GM21717 (cell line): ENCODE data around the gene MUC5AC.

Experiments
- ATAC-seq: cut with Tn5 transposase; IDR thresholded peaks from one replicate; pipeline ENCODE4 v1.9.1; 2021; ENCODE audit warnings: mild to moderate bottlenecking, moderate library complexity; ENCODE audit not compliant: unreplicated experiment

MUC5AC gene

DNA sequence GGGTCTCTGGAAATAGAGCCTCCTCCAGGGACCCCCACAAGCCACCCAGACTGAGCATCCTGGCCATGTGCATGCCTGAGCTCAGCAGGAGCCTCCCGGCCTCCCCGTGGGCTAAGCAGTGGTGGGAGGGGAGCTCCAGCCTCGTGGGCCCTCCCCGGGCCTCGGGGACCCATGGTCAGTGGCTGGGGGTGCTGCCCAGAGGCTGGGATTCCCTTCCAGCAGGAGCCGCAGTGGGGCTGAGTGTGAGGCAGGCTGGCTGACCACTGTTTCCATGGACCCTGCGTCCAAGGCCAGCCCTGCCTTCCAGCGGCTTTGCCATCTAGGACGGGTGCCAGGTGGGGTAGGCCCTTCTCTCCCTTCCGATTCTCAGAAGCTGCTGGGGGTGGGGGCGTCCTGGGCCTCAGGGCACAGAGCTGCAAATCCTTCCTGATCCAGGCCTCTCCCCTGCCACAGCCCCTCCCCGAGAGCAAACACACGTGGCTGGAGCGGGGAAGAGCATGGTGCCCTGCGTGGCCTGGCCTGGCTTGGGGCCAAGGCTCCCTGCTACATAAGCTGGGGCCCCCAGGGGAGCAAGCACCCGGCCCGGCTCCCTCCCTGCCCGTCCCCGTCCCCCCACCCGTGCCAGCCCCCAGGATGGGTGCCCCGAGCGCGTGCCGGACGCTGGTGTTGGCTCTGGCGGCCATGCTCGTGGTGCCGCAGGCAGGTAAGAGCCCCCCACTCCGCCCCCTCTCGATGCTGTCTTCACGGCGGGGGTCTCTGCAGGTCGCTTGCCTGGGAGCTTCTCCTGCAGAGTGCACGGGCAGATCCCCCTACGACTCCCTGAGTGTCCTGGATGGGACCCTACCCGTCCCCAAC, 65.0 kb downstream of the MUC5AC start, which contains the start of gene MUC5B:
TSS of gene MUC5B (plus strand) at position 576 of the 855 bp plus-strand sequence. CDS start at position 634, 58 bp downstream.
- no peak for ATAC-seq

DNA sequence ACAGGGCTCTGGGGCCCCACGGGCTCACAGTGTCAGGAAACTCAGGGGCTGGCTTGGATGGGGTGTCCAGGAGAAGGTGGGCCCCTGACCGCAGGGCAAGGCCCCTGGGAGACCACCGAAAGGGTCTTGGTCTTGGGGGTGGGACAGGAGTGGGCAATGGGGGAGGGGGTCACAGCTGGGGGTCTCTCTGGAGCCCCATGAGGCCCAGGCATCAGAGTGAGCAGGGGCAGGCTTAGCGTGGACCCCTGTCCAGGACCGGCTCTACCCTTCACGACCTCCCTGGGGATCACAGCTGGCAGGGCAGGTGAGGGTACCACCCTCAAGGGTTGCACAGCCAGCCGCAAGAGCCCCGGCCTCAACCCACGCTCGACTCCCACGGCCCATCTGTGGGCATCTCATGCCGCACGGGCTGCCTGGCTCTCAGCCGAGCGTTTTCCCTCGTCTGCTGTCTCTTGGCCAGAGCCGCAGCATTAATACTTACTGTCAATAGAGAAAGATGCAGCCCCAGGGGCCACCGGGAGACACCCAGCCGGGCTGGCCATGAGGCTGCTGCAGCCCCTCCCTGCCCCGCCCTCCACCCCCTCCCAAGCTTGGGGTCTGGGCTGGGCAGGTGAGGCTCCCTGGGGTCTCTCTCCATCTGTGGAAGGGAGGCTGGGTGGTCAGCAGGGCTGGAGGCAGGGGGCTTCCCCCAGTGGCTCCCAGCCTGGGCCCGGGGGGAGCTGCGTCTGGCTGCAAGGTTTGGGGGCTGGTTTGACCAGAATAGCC, 65.8 kb downstream of the MUC5AC start:
- no peak for ATAC-seq

DNA sequence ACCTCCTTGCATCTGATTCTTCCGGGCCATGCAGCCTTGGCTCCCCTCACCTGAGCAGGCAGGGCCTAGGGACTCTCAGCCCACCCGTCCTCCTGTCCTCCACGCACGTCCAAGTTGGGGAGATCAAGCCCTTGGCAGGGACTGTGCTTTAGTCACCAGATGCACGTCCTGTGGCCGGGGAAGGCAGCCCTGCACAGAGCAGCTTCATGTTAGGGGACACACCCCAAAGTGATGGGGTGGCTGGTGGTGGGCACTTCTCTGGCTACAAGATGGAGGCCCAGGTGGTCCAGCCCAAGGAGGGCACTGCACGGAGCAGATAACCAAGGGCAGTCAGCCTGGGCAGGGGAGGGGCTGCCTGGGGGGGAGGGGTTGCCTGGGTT, 66.3 kb downstream of the MUC5AC start:
- no peak for ATAC-seq

DNA sequence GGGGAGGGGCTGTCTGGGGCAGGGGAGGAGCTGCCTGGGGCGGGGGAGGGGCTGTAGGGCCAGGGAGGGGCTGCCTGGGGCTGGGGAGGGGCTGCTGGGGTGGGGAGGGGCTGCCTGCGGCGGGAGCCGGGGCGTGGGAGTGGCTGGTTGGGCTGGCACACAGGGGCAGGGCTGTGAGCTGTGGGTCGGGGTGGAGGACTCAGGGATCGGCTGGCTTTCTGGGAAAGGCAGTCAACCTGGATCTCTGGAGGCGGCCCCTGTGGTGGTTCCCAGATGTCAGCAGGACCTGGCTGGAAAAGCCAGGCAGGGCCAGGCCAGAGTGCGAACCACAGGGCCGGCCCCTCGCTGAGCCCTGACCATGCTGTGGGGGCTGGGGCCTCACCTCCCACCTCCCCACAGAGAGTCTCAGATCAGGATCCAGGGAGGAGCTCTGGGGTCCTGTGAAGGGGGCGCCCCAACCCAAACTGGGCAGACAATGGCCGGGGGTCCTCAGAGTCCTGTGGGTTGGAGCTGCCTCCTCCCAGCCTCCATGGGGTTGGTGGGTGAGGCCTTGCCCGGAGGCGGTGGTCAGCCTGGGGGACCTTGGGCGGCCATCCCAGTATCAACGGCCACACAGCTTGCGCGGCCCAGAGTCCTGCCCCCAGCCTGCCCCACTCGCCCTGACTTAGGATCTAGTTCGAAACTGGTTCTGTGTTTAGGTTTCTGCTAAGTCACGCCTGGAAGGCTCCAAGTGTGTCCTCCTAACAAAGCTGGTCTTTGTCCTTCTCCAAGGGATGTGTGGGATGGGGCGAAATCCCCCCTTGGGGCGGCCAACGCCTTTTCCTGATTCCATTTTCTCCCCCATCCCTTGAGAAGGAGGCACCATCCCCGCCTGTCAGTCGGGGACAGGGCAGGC, 67.0 kb downstream of the MUC5AC start:
- no peak for ATAC-seq

DNA sequence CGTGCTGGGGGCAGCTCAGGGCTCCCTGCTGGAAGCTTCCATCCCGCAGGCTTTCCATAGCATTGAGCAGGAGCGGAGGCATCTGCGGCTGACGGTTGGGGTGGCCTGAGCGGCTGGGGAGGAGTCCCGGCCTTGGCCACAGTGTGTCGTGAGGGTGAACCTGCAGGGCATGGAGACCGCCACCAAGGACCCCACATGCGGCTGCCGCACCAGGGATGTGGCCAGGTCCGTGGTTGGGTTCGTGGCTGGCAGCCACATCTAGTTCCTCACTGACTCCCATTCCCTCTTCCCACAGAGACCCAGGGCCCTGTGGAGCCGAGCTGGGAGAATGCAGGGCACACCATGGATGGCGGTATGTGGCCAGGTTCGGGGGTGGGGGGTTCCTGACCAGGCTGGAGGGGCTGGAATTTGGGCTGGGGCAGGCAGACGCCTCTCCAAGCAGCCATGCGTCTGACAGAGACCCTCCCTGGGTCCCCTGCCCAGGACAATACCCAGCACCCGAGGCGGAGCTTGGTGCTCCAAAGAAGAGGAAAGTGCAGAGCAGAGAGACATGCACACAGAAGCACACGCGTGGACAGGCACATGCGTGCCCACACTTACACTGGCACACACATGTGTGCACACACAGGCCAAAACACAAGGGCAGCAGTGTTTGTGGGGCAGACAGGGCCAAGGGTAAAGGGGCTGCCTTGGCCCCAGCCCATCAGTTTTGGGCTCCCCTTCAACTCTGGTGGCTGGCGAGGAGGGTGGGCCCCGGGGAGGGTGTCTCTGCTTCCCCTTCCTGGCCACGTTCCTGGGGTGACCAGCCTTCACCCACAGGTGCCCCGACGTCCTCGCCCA, 67.9 kb downstream of the MUC5AC start:
- no peak for ATAC-seq

- ATAC-seq, result no peak
Observed at GRCh38 chr11:1226226-1226985, 68.7 kb downstream of the MUC5AC start.

- no peak for ATAC-seq
Observed at GRCh38 chr11:1226986-1227550, 69.3 kb downstream of the MUC5AC start.

GRCh38 chr11:1227551-1228100, 69.9 kb downstream of the MUC5AC start:
- no peak for ATAC-seq

DNA sequence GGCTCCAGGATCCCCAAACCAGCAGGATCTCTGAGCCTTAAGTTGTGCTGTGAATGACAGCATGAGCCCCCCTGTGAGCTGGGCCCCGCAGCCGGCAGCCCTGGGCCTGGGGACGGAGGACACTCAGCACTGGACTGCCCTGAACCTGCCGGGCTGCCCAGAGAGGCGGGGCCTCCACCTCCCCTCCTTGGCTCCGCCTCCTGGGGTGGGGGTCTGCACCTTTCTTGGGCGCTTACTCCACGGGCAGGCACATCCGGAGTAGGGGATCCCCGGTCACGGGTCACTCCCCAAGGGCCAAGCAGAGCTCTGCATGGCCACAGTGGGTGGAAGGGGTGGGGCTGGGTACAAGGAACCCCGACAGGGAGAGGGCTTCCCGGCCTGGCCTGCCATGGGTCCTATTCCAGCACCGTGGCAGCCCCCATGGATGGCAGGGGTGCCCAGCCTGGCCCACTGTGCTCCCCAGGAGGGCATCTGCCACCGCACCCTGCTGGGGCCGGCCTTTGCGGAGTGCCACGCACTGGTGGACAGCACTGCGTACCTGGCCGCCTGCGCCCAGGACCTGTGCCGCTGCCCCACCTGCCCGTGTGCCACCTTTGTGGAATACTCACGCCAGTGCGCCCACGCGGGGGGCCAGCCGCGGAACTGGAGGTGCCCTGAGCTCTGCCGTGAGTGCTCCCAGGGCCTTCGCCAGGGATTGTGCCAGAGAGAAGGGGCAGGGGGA, 70.5 kb downstream of the MUC5AC start:
- no peak for ATAC-seq

DNA sequence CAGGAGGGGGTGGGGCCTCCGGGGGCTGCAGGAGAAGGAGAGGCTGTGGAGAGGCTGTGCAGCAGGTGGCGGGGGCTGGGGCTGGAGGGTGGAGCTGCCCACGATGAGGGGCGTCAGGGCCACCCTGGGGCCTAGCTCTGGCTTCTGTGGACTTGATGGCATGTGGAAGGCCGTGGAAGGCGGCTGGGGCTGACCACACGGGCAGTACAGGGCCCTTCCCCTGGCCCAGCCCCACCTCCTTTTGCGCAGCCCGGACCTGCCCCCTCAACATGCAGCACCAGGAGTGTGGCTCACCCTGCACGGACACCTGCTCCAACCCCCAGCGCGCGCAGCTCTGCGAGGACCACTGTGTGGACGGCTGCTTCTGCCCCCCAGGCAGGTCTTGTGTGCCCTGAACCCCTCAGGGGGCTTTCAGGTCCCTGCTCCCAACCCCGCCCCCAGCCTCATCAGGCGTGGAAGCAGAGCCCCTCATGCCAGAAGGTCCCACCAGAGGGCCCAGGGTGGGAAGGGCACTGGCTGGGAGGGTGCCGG, 71.2 kb downstream of the MUC5AC start:
- no peak for ATAC-seq

GRCh38 chr11:1229471-1230120, 71.8 kb downstream of the MUC5AC start:
- no peak for ATAC-seq

GRCh38 chr11:1230121-1230455, 72.3 kb downstream of the MUC5AC start:
- ATAC-seq, result no peak

- no peak for ATAC-seq
Observed at GRCh38 chr11:1230456-1231395, 73.0 kb downstream of the MUC5AC start.

- ATAC-seq, result no peak
Observed at GRCh38 chr11:1231396-1232020, 73.8 kb downstream of the MUC5AC start.

DNA sequence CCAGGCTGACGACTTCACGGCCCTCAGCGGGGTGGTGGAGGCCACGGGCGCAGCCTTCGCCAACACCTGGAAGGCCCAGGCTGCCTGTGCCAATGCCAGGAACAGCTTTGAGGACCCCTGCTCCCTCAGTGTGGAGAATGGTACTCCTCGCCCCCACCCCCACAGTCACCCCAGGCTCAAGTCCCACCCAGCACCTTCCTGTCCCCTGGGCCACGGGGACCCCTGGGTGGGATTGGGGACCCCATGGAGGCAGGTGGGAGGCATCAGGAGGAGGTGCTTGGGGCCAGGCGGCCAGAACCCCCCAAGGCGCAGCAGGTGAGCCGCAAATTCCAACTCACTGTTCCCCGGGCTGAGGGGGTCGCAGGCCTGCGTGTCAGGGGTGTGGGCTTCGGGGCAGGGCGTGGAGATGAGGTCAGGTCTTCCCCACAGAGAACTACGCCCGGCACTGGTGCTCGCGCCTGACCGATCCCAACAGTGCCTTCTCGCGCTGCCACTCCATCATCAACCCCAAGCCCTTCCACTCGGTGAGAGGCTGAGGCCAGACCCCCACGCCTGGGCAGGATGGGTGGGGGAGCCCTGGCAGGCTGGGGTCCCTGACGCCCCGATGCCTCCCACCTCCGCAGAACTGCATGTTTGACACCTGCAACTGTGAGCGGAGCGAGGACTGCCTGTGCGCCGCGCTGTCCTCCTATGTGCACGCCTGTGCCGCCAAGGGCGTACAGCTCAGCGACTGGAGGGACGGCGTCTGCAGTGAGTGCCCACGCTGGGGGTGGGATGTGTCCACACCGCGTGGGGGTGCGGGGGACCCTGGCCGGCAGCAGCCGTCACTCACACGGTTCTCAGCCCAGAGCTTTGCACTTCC, 74.5 kb downstream of the MUC5AC start:
- ATAC-seq, result no peak
